GM20000 (cell line): ENCODE results near the gene NXPH3.

Experiments
- DNase-seq: peaks from one replicate; pipeline ENCODE4 v3.0.0; 2012; ENCODE audit warnings: low spot score
- CTCF ChIP-seq: IDR thresholded peaks from 2 replicates; pipeline ENCODE4 v1.5.1; 2012; ENCODE audit warnings: mild to moderate bottlenecking, control low read depth; ENCODE audit errors: extremely low read depth, missing control alignments

NXPH3 gene

GRCh38 chr17:49570540-49571242 lies 5.0 kb upstream of the NXPH3 start:
- DNase-seq, result no peak
- TF ChIP-seq CTCF, result no peak

- TF ChIP-seq CTCF, result no peak
- DNase-seq, result no peak
These were observed 4.4 kb upstream of the NXPH3 start for GRCh38 chr17:49571283-49571682.

GRCh38 chr17:49571764-49572163 lies 3.9 kb upstream of the NXPH3 start:
- DNase-seq, result no peak

GRCh38 chr17:49572226-49572625 lies 3.4 kb upstream of the NXPH3 start:
- DNase-seq, result no peak
- TF ChIP-seq CTCF, result no peak

More at GRCh38 chr17:49571764-49572163, 3.9 kb upstream of the NXPH3 start:
- no peak for TF ChIP-seq CTCF

- TF ChIP-seq CTCF, result no peak
- no peak for DNase-seq
These were observed 2.8 kb upstream of the NXPH3 start for GRCh38 chr17:49572806-49573420.

GRCh38 chr17:49573510-49574322 lies 2.0 kb upstream of the NXPH3 start:
- TF ChIP-seq CTCF, result no peak
- DNase-seq, result no peak

- no peak for TF ChIP-seq CTCF
- no peak for DNase-seq
These were observed 1.3 kb upstream of the NXPH3 start for GRCh38 chr17:49574323-49574781.
